GM19395 (cell line): ENCODE data around the gene VDAC2.

ENCODE experiments used
- ATAC-seq: cut with Tn5 transposase; IDR thresholded peaks from one replicate; pipeline ENCODE4 v1.9.1; 2021; ENCODE audit warnings: mild to moderate bottlenecking, moderate library complexity; ENCODE audit not compliant: unreplicated experiment

Gene VDAC2

DNA sequence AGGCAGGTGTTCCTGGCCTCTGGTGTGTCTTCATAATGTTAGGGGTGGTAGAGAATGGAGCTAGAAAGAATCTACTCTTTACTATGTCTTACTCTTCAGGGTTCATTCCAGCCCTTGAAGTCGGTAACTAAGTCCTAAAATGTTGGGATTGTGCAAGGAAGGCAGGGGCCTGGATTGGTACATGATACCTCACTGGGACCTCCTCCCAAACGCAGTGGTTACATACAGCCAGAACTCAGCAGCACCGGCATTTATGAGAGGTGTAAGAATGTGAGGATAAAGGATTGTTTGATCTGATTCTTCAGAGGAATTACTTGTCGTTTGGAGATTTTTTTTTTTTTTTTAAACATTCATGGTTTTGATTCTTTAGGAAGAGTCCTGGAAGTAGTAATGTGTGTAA is 18.2 kb downstream of the VDAC2 start:
- ATAC-seq: no peak

DNA sequence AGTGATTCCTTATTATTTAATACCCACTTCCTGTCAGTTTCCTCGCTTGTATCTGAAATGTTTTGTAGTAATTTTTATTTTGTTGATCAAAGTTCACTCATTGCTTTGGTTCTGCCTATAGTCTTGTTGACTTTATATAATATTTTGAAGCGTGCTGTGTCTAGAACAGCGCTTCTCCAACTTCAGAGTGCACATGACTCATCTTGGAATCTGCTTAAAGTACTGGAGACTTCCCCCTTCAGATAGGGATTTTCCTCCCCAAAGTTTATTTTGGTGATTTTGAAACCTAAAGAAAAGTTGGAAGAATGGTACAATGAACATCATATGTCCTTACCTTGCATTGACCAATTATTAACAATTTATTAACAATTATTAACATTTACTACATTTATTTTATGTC is 19.4 kb downstream of the VDAC2 start:
- ATAC-seq: no peak

DNA sequence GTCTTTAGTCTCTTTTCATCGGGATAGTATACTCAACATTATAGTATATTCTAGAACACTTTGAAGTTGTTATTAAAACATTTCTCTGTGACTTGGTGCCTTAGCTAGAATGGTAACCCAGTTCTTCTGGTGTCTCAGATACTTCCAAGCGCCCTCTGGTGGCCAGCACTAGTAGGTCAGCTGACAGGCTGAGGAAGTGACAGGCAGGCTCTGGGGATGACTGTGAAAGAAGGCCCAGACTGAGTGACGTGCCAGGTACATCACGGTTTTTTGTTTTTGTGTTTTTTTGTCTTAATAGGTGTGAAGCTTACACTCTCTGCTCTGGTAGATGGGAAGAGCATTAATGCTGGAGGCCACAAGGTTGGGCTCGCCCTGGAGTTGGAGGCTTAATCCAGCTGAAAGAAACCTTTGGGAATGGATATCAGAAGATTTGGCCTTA is 20.0 kb downstream of the VDAC2 start:
- peak; percentile 45 for ATAC-seq

DNA sequence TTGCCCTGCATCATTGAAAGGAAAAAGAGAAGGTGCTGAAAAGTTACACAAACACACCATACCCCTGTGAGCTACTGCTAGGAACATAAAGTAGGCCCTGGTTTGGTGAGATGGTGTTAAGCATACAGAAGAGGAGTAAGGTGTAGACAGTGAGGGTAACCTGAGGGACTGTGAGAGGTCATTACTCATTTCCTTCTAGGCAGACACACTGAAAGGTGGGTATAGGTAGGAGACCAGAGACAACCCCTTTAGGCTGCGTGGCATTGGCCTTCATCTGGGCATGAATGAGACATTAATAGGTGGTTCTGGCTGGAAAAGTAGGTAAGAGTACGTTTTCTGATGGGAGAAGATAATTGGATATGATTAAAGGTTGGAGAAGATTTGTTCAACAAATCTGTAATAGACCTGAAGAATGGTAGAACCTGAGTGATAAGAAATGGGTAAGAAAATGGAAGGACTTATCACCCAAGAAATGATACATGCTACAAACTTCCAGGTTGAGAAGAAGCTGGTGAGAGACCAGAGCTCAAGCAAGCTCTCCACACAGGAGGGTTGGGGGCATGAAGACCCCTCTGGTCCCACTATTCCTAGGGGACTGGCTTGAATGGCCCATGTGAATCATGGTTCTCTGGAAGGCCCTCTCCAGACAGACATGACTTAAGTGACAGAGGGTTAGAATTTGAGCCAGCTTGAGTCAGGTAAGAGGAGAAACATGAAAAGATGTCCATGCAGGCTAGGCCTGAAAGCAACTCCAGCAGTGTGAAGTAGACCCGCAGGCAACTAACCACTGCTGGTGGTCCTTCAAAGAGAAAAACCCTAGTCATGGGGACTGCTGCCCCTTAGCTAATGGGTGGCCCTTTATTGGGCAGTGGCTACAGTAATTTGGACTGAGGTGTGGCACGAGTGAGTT is 21.3 kb downstream of the VDAC2 start:
- no peak for ATAC-seq

DNA sequence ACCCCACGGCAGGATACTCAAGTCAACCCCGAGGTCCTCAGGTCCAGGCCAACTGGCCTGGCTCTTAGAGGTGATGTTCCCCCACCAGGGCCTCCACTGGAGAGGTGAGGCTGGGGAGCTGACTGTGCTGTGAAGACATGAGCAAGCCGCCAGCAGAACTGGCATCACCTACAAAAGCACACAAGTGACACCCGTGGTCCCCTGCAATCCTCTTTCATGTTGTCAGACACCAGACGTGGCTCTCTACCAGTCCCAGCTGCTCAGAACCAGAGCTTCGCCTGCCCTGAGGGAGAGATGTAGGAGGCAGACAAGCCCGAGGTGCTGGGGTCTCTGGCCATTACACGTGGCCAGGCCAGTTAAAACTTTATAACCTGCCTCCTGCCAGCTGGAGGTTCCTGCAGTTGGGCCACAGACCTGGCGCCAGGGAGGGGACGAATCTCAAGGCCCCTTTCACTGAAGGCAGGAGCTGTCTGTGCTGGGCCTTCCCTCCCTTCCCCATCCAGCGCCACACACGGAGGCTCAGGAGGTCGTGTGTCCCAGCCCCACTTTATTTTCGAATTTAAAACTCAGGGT is 22.9 kb downstream of the VDAC2 start:
- no peak for ATAC-seq

DNA sequence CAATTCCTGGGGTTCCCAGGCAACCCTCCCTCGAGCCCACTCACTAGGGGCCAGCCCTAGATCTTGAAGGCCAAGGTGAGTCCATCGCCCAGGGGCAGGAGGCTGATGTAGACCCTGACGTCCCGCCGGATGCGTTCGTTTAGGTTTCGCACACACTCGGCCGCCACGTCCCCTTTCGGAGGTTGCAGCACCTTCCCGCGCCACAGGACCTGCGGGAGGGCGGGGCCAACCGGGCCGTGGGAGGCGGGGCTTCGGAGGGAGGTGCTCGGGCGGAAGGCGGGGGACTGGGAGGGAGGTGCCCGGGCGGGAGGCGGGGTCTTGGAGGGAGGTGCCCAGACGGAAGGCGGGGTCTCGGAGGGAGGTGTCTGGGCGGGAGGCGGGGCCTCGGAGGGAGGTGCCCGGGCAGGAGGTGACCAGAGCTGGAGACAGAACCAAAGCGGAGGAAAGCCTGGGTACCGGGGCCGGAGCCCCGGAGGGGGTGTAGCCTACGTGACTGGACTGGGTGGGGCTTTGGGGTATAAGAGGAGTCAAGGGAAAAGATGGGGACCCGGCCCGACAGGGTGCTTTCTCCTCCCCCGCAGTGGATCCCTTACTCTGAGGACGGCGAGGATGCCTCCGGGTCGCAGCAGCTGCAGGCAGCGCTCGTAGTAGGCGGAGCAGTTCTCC is 23.6 kb downstream of the VDAC2 start:
- peak; percentile 49 for ATAC-seq

DNA sequence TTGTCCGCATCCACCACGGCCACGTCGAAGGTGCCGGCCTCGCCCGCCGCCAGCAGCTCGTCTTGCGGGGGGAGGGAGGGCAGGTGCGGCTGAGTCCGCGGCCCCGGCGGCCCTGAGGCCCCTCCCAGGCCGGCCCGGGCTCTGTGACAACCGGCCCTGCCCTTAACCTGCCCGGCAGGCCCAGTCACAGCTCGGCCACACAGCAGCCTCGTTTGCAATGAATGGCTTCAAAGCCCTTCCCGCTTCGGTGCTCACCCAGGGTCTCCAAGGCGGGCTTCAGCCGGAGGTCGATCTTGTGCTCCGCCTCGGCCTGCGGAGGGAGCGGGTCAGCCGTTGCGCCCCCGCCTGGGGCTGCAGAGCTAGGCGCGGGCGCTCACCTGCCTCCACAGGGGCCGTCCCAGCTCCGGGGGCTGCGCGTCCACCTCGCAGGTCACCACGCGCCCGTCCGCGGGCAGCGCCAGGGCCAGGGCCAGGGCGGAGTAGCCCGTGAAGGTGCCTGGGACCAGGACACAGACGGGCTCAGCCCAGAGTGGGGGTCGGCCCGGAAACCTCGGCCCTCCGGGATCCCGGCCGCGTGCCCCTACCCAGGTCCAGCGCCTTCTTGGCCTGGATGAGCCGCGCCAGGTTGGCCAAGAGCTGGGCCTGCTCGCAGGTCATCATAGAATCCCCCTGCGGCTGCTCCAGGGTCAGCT is 24.2 kb downstream of the VDAC2 start:
- peak; percentile 8 for ATAC-seq

DNA sequence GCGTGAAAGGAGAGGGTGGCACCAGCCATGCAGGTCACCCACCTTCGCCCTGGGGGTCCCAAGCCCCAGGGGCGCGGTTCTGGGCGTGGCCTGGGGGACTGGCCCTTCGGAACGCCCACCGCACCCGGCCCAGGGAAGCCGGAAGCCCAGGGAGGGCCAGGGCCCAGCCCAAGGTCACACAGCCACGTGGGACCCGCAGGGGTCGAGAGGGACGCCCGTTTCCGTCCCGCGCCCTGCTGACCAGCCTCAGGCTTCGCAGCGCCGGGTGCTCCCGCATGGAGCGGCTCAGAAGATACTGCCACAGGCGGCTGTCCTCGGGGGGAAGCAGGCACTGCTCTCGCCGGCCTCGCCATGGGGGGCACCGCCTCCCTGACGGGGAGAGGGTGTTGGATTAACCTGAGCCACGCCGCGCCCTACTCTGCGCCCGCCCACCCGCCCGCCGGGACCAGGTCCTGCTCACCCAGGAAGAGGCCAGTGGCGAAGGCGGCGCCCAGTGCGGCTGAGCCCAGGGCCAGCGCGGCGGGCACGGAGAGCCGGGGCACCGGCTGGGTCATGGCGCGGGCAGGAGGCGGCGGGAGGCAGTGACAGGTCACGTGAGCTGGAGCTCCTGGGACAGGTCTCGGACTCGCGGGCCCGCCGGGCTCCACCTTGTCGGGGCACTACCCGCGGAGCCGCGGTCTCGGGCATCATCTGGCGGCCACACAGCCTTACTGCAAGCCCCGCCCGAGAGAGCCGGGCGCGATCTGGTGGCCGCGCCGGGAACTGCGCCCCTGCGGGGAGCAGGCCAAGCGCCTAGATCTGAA is 25.0 kb downstream of the VDAC2 start, which contains the start of gene COMTD1:
COMTD1 (minus strand) TSS at position 583 of the 803 bp plus-strand sequence; CDS start at position 554, 29 bp downstream.
- ATAC-seq: peak; percentile 74

DNA sequence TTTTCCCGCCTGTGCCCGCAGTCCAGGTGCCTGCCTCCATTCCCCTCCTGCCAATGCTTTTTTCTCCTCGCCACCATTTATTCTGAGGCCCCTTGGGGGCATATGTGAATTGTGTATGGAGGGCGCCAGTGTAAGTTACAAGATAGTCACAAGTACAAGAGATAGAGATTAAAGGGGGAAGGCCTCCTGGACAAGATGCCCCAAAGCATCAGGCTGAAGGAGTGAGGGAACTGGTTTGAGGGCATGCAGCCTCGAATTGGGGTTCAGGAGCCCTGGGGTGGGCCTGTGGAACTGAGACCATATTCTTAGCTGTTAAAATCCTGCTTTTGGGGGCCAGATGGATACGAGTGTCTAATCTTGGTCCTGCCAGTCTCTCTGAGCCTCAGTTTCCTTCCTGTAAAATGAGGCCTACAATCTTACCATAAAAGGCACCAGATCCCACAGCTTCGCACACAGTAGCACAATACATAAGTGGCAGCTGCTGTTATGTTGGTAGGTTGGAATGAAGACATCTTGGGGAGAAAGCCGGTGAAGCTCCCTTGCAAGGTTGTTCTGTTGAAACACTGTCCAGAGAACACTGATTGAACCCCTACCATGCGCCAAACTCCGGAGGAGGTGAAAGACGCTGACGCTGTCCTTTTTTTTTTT is 25.7 kb downstream of the VDAC2 start:
- ATAC-seq: no peak

DNA sequence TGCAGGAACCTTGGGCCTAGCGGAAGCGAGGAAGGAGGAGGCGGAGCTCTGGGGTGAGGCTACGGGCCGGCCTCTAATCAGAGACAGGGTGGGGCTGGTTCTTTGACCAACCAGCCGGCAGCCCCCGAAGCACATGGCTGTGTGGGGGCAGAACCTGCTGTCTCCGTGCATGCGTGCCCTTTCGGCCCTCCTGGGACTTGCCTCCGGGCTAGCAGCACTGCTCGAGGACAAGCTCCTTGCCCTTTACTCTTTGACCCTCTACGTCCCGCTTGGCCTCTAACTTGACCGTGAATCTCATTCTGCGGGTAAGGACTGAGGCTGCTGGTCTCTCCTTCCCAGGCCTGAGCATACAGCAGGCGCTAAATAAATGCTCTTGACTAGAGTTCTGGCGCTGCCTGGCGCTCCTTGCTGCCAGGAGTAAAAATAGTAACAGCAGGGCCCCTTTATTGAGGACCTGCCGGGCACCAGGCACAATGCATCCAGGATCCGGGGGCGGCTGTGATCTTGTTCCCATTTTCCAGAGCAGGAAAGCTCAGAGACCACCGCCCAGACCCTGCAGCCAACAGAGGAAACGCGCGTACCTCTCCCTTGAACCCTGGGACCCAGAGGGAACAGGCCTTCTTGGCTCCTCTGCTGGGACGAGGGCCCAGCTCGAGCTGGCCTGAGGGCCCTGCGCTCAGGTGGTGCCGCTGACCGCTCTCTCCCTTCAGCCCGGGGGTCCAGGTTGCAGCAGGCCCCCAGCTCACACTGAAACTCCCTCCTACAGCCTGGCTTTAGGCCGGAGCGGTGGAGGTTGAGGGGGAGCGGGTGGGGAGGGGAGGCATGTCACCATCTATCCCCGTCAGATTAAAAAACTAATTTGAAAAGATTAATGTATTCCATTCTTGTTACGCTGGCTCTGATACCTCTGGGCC is 27.8 kb downstream of the VDAC2 start:
- no peak for ATAC-seq

DNA sequence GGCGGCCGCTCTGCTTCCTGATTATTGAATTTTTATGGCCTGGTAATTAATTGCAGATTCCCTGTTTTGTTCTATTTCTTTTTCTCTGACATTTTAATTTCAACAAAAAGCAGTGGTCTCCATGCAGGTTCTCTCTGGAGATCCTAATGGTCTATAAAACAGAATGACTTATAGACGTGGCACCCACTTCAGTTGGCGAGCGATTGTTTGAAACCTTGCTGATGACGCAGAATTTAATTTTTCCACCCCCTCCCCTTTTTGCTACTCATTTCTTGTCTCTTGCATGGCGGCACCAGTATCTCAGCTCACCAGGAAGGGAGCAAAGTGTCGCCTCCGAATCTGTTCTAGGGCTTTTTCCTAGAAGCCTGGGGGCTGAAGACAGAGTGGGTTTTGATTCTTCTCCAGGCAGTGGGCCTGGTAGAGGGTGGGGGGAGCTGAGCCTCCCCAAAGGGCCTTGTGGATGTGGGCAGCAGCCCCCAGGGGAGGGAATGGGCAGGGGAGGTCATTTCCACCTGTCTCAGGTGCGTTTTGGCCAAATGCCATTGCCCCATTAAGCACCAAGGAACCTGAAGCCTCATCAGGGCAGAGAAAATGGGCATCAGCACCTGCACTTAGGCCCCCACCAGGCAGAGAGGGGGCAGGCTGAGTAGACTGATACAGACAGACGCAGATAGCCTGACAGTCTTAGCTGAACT is 28.6 kb downstream of the VDAC2 start:
- no peak for ATAC-seq

DNA sequence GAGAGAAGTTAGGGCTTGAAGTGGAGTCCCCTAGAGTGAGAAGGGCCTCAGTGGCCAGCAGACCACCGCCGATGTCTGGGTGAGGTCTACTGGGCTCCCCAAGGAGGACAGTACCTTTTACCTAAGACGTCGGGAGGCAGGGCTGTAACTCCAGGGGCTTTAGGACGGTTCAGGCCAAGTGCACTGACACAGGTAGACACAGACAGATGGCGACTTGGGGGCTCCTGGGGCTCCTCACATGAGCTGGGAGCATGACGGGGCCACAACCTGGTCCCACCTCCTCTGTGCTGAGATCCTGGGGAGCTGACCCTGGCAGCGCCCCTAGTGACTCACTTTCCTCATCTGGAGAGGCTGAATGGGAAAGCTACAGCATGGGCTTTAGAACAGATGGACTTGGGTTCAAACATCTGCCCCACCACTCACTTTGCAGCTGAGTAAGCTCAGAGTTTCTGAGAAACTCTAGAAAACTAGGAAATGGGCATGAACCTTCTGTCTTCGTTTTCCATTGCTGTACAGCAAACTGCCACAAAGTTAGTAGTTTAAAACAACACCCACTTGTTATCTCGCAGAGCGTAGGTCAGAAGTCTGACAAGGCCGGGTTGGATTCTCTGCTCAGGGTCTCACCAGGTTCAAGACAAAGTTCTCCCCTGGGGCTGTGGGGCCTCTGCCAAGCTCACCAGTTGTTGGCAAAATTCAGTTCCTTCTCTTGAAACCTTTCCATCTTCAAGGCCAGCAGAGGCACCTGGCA is 29.9 kb downstream of the VDAC2 start:
- ATAC-seq: no peak

DNA sequence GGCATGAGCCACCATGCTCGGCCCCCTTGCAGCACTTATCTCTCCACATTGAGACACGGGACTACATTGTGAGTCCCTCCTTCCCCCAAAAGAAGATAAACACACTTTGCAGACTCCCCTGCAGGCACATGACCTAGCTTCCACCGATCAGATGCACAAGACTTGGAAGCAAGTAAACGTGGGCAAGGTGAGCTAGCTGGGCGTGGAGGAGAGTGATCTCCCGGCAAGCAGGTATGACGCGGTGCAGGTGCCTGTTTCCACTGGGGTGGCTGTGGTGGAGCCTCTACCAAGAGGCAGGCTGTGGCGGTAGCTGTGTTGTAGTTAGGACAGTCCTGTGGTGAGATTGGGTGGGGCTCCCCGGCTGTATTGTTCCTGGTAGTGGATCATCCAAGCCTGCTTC is 32.8 kb downstream of the VDAC2 start:
- ATAC-seq: no peak

DNA sequence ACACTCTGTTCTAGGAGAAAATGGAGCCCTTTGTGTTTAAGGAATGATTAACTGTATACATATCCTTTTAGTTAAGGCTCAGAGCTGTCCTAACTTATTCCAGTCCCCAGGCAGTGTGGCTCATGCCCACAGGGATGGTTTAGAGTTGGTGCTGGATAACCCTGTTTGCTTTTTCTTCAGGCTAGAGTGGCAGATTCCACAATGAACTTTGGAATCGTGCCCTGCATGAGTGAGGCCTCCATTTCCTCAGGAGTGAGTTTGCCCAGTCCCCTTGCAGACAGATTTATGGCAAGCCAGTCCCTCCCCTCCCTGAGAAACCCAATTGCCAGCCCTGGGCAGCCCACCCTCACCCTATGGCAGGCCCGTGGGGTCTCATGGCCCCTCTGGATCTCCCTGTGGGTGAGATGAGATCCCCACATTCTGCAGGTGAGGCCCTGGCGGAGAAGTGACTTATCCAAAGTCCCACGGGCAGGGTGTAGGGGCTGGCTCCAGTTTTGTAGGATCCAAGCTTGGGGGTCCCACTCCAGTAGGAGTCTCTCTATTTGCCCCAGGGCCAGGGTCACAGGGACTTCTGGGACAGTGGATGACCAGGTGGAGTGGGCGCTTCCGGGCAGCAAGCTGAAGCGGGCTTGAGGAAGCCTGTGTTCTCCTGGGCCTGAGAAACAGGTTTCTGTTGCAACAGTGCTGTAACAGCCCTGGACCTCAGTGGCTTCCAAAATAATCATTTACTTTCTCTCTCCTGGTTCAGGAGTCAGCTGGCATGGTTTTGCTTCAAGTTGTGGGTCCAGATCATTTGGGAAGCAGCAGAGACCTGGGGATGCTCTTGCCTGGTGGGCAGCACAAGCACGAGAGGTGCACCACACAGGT is 34.1 kb downstream of the VDAC2 start:
- no peak for ATAC-seq

DNA sequence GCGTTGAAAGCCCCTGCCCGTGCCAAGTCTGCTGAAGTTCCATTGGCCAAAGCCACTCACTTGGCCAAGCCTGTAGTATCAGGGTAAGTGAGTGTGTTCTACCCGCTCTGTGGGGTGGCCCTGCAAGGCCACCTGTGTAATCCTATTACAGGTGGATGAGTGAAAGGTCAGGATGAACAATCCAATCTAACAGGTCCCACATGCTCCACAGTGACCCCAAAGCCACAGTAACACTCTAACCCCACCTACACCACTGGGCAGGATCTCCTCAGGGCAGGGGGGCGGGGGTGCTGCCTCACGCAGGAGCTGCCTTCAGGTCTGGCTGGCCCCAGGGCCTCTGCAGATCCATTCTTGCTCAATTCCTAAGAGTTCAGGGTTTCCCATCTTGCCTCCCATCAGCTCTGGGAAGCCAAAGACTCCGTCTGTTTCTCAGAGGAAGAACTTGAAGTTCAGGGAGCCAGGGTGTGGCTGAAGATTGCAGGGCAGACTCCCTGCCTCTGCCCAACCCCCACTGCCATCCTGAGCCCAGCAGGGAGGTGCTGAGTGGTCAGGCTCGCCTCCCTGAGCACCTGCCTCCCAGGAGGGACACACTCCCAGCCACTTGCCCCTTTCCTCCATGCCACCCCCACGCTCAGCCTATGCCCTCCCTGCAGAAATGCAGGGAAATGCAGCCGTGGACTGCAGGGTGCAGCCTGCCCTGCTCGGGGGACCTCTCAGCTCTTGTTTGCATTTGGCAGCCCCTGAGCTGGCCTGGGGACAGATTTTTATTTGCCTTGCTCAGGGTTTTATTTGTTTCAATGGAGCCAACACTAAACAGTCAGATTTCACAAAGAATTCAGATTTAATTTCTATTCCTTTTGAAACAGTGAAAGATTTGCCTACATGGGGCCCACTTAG is 35.0 kb downstream of the VDAC2 start:
- no peak for ATAC-seq

DNA sequence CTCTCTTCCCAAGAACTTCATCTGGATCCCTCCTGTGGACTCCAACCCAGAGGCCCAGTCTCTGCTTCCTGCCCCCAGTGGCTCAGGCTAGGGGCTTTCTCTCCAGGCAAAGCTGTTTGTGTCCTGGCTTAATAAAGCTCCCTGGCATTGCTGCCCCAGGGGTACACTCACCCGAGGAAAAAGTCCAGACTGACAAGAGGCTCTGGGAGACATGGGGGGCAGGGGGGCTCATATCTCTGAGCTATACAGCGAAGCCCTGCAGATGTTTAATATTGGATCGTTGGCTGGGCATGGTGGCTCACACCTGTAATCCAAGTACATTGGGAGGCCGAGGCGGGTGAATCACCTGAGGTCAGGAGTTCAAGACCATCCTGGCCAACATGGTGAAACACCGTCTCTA is 35.9 kb downstream of the VDAC2 start:
- ATAC-seq: no peak
